Body of pancreas (tissue), 4 donors: Measurements from ENCODE around the gene ADGRL1.

Experiments
- CTCF ChIP-seq, 7 experiments: fragments of 450-650 bp in 4 of 7; fragments of 200-600 bp in 3 of 7; sonication (generic) in 3 of 7; IDR thresholded peaks; one replicate each; pipeline ENCODE4 v1.5.1; 2016 to 2019; ENCODE audit warnings: antibody characterized with exemption in 7 of 7
- POLR2A ChIP-seq, 3 donors: fragments of 450-650 bp; IDR thresholded peaks; one replicate each; pipeline ENCODE4 v1.6.1; 2016; ENCODE audit warnings: antibody characterized with exemption in 3 of 3, mild to moderate bottlenecking in 2 of 3

- TF ChIP-seq CTCF (IDR thresholded peaks at IDR 0.05), result no peak
- TF ChIP-seq POLR2A (IDR thresholded peaks at IDR 0.05), result no peak
These were observed 90.2 kb downstream of the ADGRL1 start for GRCh38 chr19:14115756-14116155.
